HEK293T (cell line): Measurements from ENCODE around the gene ITSN2.

Source experiments
- FOXA1 ChIP-seq: fragments of 450-650 bp; IDR thresholded peaks from 2 replicates; pipeline ENCODE4 v1.6.1; 2016; ENCODE audit warnings: mild to moderate bottlenecking
- NFRKB ChIP-seq: fragments of 450-650 bp; IDR thresholded peaks from 2 replicates; pipeline ENCODE4 v1.6.1; 2016; ENCODE audit warnings: mild to moderate bottlenecking, moderate library complexity
- SP1 ChIP-seq: fragments of 450-650 bp; IDR thresholded peaks from 2 replicates; pipeline ENCODE4 v1.6.1; 2017

- TF ChIP-seq FOXA1 (no peak), SP1 (no peak), NFRKB (no peak)
Observed at GRCh38 chr2:24247164-24247563, 113.2 kb downstream of the ITSN2 start.
